Liver (tissue), 9 donors: Measurements from ENCODE around the gene OSBP2. TPM values are rescaled to one million over a fixed set of nuclear protein-coding genes. Genes with fewer than 3 reads are reported as not detected.

Experiments used
- DNase-seq: peaks from one replicate; pipeline ENCODE4 v3.0.0-alpha.2; 2017; ENCODE audit warnings: low spot score
- H3K27ac ChIP-seq, 2 donors: one replicate each; pipeline ENCODE4 v1.7.0; 2013; ENCODE audit warnings: inconsistent platforms in 2 of 2, low read length in 2 of 2, control low read depth in 1 of 2, low read depth in 1 of 2, mild to moderate bottlenecking in 1 of 2
- H3K27me3 ChIP-seq, 4 donors: one replicate each; pipeline versions ENCODE4 v1.6.1 to v1.7.0; 2013; ENCODE audit warnings: low read length in 3 of 4, inconsistent platforms in 1 of 4, mild to moderate bottlenecking in 1 of 4, moderate library complexity in 1 of 4; ENCODE audit not compliant: control insufficient read depth in 4 of 4, insufficient read depth in 4 of 4
- H3K36me3 ChIP-seq, 4 donors: one replicate each; pipeline versions ENCODE4 v1.6.1 to v1.7.0; 2013; ENCODE audit warnings: low read length in 3 of 4, mild to moderate bottlenecking in 3 of 4, low read depth in 1 of 4, moderate library complexity in 1 of 4; ENCODE audit not compliant: control insufficient read depth in 4 of 4, insufficient read depth in 3 of 4
- H3K4me1 ChIP-seq, 4 donors: one replicate each; pipeline versions ENCODE4 v1.6.1 to v1.7.0; 2013; ENCODE audit warnings: low read length in 3 of 4, mild to moderate bottlenecking in 3 of 4, moderate library complexity in 1 of 4; ENCODE audit not compliant: control insufficient read depth in 4 of 4, insufficient read depth in 4 of 4
- H3K4me3 ChIP-seq, 3 donors: one replicate each; pipeline versions ENCODE4 v1.6.1 to v1.7.0; 2013; ENCODE audit warnings: low read length in 3 of 3, control low read depth in 1 of 3, low read depth in 1 of 3, mild to moderate bottlenecking in 1 of 3
- H3K9ac ChIP-seq, 2 donors: one replicate each; pipeline ENCODE4 v1.7.0; 2013; ENCODE audit warnings: low read length in 2 of 2, mild to moderate bottlenecking in 2 of 2, moderate library complexity in 2 of 2, control low read depth in 1 of 2, low read depth in 1 of 2
- H3K9me3 ChIP-seq, 4 donors: one replicate each; pipeline versions ENCODE4 v1.6.1 to v1.7.0; 2013; ENCODE audit warnings: low read length in 3 of 4; ENCODE audit not compliant: control insufficient read depth in 4 of 4
- CTCF ChIP-seq: fragments of 150-350 bp; IDR thresholded peaks from 2 replicates; pipeline ENCODE4 v1.5.1; 2017; ENCODE audit warnings: improper control_type of control experiment, low read depth, low read length; ENCODE audit not compliant: missing input control
- EGR1 ChIP-seq, 2 donors: IDR thresholded peaks; 2 replicates each; pipeline ENCODE4 v1.6.1; 2016 to 2018; ENCODE audit warnings: antibody characterized with exemption in 2 of 2, low read depth in 2 of 2
- FOXA1 ChIP-seq: IDR thresholded peaks from 2 replicates; pipeline ENCODE4 v1.6.1; 2016; ENCODE audit warnings: antibody characterized with exemption
- FOXA2 ChIP-seq: IDR thresholded peaks from 2 replicates; pipeline ENCODE4 v1.6.1; 2016; ENCODE audit warnings: antibody characterized with exemption
- GABPA ChIP-seq, 2 donors: IDR thresholded peaks in 1 of 2; conservative IDR thresholded peaks in 1 of 2; 2 replicates each; pipeline ENCODE4 v1.6.1; 2016; ENCODE audit warnings: antibody characterized with exemption in 2 of 2, mild to moderate bottlenecking in 1 of 2, moderate library complexity in 1 of 2
- HNF4A ChIP-seq, 2 donors: conservative IDR thresholded peaks; 2 replicates each; pipeline ENCODE4 v1.6.1; 2016; ENCODE audit warnings: antibody characterized with exemption in 2 of 2, mild to moderate bottlenecking in 2 of 2
- JUND ChIP-seq, 2 donors: IDR thresholded peaks; 2 replicates each; pipeline ENCODE4 v1.6.1; 2016; ENCODE audit warnings: antibody characterized with exemption in 2 of 2
- RAD21 ChIP-seq, 2 donors: IDR thresholded peaks; 2 replicates each; pipeline ENCODE4 v1.6.1; 2016; ENCODE audit warnings: antibody characterized with exemption in 2 of 2, mild to moderate bottlenecking in 2 of 2
- RXRA ChIP-seq, 2 donors: IDR thresholded peaks; 2 replicates each; pipeline ENCODE4 v1.6.1; 2017 to 2018; ENCODE audit warnings: antibody characterized with exemption in 2 of 2, mild to moderate bottlenecking in 1 of 2
- SP1 ChIP-seq: IDR thresholded peaks from 2 replicates; pipeline ENCODE4 v1.6.1; 2018; ENCODE audit warnings: antibody characterized with exemption, mild to moderate bottlenecking
- YY1 ChIP-seq: IDR thresholded peaks from 2 replicates; pipeline ENCODE4 v1.6.1; 2016; ENCODE audit warnings: antibody characterized with exemption, mild to moderate bottlenecking
- WGBS: extraction: QIAGEN DNeasy Blood & Tissue Kit; methylation state at CpG from one replicate; pipeline ENCODE4 v1.1.7; 2013; 5-methylcytosine and 5-hydroxymethylcytosine counted together
- polyA plus RNA-seq, 2 donors: library from polyadenylated mRNA; stranded (reverse) in 1 of 2; unstranded in 1 of 2; fragments of 200-250 nt in 1 of 2; fragments of >200 nt in 1 of 2; fragmentation: Nextera tagmentation in 1 of 2; extraction: Ambion mirVana in 1 of 2; gene quantifications; one replicate each; pipeline versions ENCODE4 v1.2.1 to v1.2.3, GENCODE V29; 2013 to 2015
- total RNA-seq, 2 donors: library from RNA; depleted of rRNA; stranded (reverse); fragments of >200 nt; gene quantifications; one replicate each; pipeline ENCODE4 v1.2.3, GENCODE V29; 2014
- TF ChIP-seq, protein P1 (sequence below): IDR thresholded peaks from 2 replicates; pipeline ENCODE4 v1.6.1; 2016; ENCODE audit warnings: antibody characterized with exemption
- TF ChIP-seq, protein P2 (sequence below): IDR thresholded peaks from 2 replicates; pipeline ENCODE4 v1.6.1; 2016; ENCODE audit warnings: antibody characterized with exemption, mild to moderate bottlenecking
- donor health status: healthy.
- donor health status: healthy.
- donor health status: healthy.
- donor health status: healthy.
- donor health status: healthy.

The OSBP2 gene
- total and polyA plus RNA-seq, 4 donors, result 0.43 to 192 (median 0.86) TPM

DNA sequence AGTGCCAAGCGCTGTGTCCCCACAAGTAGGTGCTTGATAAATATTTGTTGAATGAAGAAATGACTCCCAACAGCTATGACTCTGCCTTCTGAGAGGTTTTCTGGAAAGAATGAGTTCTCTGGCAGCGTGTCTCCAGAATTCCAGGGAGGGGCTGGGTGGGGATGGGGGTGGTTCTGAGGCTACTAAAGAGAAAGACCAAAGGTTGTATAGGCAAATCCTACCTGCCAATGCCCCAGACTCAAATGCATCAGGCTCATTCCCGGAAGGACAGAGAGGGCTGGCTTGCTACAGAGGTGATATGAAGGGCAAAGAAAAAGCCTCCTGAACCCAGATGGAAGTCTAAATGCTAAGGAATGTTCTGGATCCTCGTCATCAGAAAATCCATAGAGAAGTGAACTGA lies 28.9 kb upstream of the OSBP2 start:
- H3K4me3 ChIP-seq, result no peak overlapping the region
- H3K9me3 ChIP-seq, result no peaks in the 10 kb centered on the region
- H3K36me3 ChIP-seq, result peaks cover 2 to 3% (median 2%) of the 10 kb centered on the region in 4 donors
- no peaks in the 10 kb centered on the region for H3K27me3 ChIP-seq
- DNase-seq, result no peak
- 86% methylated on average over 4 of the region's 4 CpGs for WGBS
- TF ChIP-seq JUND (IDR thresholded peaks at IDR 0.05) (no peak), SP1 (no peak), EGR1 (IDR thresholded peaks at IDR 0.05; ENCODE audit: low read depth in 2 of 2) (no peak), FOXA1 (no peak), HNF4A (conservative IDR thresholded peaks at IDR 0.05) (no peak), FOXA2 (no peak), RAD21 (IDR thresholded peaks at IDR 0.05) (no peak), RXRA (IDR thresholded peaks at IDR 0.05) (no peak), YY1 (no peak), GABPA (IDR thresholded peaks at IDR 0.05 in 1 of 2, conservative IDR thresholded peaks at IDR 0.05 in 1 of 2) (no peak)
- TF ChIP-seq, protein P1, sequence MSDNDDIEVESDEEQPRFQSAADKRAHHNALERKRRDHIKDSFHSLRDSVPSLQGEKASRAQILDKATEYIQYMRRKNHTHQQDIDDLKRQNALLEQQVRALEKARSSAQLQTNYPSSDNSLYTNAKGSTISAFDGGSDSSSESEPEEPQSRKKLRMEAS, result no peak
- TF ChIP-seq, protein P2, sequence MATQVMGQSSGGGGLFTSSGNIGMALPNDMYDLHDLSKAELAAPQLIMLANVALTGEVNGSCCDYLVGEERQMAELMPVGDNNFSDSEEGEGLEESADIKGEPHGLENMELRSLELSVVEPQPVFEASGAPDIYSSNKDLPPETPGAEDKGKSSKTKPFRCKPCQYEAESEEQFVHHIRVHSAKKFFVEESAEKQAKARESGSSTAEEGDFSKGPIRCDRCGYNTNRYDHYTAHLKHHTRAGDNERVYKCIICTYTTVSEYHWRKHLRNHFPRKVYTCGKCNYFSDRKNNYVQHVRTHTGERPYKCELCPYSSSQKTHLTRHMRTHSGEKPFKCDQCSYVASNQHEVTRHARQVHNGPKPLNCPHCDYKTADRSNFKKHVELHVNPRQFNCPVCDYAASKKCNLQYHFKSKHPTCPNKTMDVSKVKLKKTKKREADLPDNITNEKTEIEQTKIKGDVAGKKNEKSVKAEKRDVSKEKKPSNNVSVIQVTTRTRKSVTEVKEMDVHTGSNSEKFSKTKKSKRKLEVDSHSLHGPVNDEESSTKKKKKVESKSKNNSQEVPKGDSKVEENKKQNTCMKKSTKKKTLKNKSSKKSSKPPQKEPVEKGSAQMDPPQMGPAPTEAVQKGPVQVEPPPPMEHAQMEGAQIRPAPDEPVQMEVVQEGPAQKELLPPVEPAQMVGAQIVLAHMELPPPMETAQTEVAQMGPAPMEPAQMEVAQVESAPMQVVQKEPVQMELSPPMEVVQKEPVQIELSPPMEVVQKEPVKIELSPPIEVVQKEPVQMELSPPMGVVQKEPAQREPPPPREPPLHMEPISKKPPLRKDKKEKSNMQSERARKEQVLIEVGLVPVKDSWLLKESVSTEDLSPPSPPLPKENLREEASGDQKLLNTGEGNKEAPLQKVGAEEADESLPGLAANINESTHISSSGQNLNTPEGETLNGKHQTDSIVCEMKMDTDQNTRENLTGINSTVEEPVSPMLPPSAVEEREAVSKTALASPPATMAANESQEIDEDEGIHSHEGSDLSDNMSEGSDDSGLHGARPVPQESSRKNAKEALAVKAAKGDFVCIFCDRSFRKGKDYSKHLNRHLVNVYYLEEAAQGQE, result no peak
- peaks cover 2 to 19% (median 13%) of the 10 kb centered on the region in 4 donors for H3K4me1 ChIP-seq
- no peak overlapping the region for H3K9ac ChIP-seq
- H3K27ac ChIP-seq, result no peak overlapping the region

GRCh38 chr22:30667107-30667493 lies 27.6 kb upstream of the OSBP2 start:
- Histone ChIP-seq H3K27ac (no peak overlapping the region), H3K4me1 (peaks cover 2 to 19% (median 13%) of the 10 kb centered on the region in 4 donors), H3K27me3 (no peaks in the 10 kb centered on the region), H3K9ac (peak overlapping the region in 1 of 2 donors; percentile 32), H3K36me3 (peaks cover 2 to 3% (median 2%) of the 10 kb centered on the region in 4 donors), H3K9me3 (no peaks in the 10 kb centered on the region), H3K4me3 (peak overlapping the region; percentile 44 to 77 (median 76))
- TF ChIP-seq RXRA (IDR thresholded peaks at IDR 0.05) (no peak), HNF4A (conservative IDR thresholded peaks at IDR 0.05) (peak in 1 of 2 donors; percentile 5)
- 4% methylated on average over 18 of the region's 18 CpGs for WGBS
- no peak for DNase-seq

DNA sequence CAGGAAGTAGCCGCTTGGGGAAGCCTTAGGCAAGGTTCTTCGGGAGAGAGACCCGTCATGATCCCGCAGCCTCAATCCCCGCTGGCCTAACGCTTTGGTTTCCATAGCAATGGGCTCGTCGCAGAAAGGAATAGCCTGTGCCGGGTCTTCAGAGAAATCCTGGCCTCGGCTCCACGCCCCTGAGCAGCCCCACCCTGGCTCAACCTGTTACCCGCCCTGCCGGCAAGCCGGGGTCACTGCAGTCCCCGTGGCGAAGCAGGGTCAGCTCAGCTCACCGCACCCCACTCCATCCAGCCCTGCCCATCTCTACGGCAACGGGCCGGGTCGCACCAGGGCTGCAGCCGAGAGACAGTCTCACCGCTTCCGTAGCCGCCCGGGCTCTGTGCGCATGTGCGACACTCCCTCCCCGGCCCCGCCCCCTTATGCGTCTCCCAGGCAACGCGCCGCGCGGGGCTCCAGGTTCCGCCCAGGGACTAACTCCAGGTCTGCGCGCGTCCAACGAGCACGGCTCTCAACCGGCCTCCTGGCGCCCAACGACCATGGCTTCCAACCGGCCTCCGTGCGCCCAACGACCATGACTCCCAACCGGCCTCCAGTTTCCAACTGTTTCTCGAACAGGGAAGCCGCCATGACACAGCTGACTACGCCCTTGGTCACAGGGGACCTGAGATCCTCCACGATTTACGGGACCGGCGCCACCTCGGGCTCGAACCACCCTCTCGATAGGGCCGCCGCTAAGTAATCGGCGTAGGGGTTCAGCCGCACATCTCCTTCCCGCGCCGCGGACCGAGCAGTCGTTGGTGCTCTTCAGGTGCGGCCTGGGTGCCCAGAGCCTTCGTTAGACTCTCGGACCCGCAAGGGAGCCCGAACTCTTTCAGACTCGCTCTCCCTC lies 26.9 kb upstream of the OSBP2 start, which contains the start of gene DUSP18:
DUSP18 (minus strand) TSS at position 382 of the 892 bp plus-strand sequence. CDS start 3,872 bp downstream, outside the sequence.
- H3K27me3 ChIP-seq, result no peaks in the 10 kb centered on the region
- H3K4me3 ChIP-seq, result peak within 1 kb of the TSS; percentile 44 to 77 (median 76)
- TF ChIP-seq SP1, result peak; percentile 32
- peak in 1 of 2 donors; percentile 5 for TF ChIP-seq RAD21 (IDR thresholded peaks at IDR 0.05)
- TF ChIP-seq, protein P2, result no peak
- TF ChIP-seq YY1, result peak; percentile 68
- peak; percentile 20 for TF ChIP-seq CTCF
- TF ChIP-seq FOXA1, result no peak
- no peak for TF ChIP-seq EGR1 (IDR thresholded peaks at IDR 0.05; ENCODE audit: low read depth in 2 of 2)
- TF ChIP-seq GABPA (IDR thresholded peaks at IDR 0.05 in 1 of 2, conservative IDR thresholded peaks at IDR 0.05 in 1 of 2), result no peak
- WGBS, result under 1% methylated on average over 77 of the region's 77 CpGs
- no peak within 1 kb of the TSS for H3K27ac ChIP-seq
- H3K9ac ChIP-seq, result peak within 1 kb of the TSS in 1 of 2 donors; percentile 32
- peaks cover under 1 to 3% (median 2%) of the 10 kb centered on the region in 4 donors for H3K36me3 ChIP-seq
- H3K4me1 ChIP-seq, result peaks cover 2 to 19% (median 13%) of the 10 kb centered on the region in 4 donors
- no peaks in the 10 kb centered on the region for H3K9me3 ChIP-seq
- DNase-seq, result peak; percentile 99
